HG03432 (cell line): ENCODE measurements around the gene LLGL2.

Source experiments
- ATAC-seq: cut with Tn5 transposase; IDR thresholded peaks from one replicate; pipeline ENCODE4 v1.9.1; 2021; ENCODE audit warnings: mild to moderate bottlenecking, moderate library complexity; ENCODE audit not compliant: unreplicated experiment

LLGL2 gene

GRCh38 chr17:75607086-75607485 lies 81.6 kb downstream of the LLGL2 start:
- ATAC-seq, result no peak

- no peak for ATAC-seq
Observed at GRCh38 chr17:75610103-75610984, 84.8 kb downstream of the LLGL2 start.

DNA sequence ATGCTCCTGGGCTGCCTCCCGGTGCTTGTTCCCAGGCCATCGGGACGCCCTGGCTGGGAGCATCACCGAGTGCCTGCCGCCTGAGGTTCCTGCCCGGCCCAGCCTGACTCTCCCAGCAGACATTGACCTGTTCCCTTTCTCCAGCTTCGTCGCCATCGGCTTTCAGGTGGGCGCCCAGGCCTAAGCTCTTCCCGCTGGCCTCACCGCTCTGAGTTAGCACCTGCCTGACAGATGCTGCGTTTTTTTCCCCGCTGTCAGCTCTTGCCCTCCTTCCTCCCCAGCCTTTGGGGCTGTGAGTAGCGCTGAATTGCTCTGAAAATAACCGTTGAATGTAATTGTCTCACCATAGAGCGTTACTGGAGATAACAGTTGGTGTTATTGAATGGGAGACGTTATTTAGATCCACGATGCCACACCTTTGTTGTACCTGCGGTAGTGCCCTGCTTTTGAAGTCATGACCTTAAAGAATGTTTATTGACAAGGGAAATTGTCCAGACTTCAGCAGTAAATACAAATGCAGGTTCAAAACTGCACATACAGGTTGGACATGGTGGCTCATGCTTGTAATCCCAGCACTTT lies 86.4 kb downstream of the LLGL2 start:
- ATAC-seq, result no peak

- no peak for ATAC-seq
Observed at GRCh38 chr17:75612906-75613626, 87.6 kb downstream of the LLGL2 start.

DNA sequence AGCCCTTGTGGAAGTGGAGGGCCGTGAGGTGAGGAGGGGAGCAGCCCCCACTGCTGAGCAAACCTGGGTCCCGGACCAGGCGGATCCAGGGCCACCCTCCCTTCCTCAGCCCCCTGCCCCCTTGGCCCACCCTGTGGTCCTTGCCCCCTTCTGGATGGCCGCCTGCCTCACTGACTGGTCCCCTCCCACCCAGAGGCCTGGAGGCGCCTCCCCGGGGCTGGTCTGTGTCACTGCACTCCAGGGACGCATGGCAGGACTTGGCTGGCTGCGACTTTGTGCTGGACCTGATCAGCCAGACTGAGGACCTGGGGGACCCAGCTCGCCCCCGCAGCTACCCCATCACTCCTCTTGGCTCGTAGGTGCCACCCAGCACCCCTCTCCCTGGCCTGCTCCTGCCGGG lies 88.5 kb downstream of the LLGL2 start:
- no peak for ATAC-seq

- ATAC-seq, result no peak
Observed at GRCh38 chr17:75614556-75615270, 89.2 kb downstream of the LLGL2 start.

DNA sequence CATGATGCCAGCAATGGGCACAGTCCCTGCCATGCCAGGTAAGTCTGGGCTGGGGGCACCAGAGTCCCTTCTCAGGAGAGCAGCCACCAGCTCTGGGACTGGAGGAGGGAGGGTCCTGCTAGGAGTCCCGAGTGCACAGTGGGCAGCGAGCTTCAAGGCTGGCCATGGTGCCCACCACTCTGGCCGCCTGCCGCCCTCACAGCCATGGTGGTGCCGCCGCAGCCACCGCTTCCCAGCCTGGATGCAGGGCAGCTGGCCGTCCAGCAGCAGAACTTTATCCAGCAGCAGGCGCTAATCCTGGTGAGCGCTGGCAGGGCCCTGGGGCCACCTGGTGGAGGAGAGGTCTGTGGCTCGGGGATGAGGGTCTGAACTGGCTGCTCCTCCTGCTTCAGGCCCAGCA lies 89.8 kb downstream of the LLGL2 start:
- no peak for ATAC-seq

DNA sequence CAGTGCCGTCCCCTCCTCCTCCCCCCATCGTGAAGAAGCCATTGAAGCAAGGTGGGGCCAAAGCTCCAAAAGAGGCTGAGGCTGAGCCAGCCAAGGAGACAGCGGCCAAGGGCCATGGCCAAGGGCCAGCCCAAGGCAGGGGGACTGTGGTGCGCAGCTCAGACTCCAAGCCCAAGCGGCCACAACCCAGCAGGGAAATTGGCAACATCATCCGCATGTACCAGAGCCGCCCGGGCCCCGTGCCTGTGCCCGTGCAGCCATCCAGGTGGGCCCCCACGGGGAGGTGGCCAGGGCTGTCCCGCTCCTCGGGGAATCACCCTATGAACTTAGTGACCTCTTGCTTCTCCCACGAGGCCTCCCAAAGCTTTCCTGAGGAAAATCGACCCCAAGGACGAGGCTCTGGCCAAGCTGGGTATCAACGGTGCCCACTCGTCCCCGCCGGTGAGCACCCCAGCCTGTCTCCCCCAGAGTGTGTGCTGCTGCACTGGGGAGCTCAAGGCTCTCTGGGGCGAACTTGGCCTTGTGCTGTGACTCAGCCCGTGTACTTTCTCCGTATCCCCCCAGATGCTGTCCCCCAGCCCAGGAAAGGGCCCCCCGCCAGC lies 91.1 kb downstream of the LLGL2 start:
- ATAC-seq, result no peak

GRCh38 chr17:75617218-75617617 lies 91.7 kb downstream of the LLGL2 start:
- no peak for ATAC-seq

DNA sequence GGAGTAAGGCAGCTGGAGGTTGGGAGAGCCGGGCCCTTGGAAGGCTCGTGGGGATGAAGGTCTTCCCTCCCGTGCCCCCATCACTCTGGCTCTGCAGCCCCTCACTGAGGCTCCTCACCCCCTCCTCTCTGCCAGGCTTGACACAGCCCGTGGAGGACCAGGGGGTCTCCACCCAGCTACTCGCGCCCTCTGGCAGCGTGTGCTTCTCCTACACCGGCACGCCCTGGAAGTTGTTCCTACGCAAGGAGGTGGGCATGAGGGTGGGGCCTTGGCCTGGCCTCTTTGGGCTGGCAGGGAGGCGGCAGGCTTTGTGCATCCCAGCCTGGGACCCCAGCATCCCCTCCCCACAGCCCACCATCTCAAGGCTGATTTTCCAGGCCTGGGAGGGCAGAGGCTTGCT lies 92.2 kb downstream of the LLGL2 start:
- no peak for ATAC-seq

DNA sequence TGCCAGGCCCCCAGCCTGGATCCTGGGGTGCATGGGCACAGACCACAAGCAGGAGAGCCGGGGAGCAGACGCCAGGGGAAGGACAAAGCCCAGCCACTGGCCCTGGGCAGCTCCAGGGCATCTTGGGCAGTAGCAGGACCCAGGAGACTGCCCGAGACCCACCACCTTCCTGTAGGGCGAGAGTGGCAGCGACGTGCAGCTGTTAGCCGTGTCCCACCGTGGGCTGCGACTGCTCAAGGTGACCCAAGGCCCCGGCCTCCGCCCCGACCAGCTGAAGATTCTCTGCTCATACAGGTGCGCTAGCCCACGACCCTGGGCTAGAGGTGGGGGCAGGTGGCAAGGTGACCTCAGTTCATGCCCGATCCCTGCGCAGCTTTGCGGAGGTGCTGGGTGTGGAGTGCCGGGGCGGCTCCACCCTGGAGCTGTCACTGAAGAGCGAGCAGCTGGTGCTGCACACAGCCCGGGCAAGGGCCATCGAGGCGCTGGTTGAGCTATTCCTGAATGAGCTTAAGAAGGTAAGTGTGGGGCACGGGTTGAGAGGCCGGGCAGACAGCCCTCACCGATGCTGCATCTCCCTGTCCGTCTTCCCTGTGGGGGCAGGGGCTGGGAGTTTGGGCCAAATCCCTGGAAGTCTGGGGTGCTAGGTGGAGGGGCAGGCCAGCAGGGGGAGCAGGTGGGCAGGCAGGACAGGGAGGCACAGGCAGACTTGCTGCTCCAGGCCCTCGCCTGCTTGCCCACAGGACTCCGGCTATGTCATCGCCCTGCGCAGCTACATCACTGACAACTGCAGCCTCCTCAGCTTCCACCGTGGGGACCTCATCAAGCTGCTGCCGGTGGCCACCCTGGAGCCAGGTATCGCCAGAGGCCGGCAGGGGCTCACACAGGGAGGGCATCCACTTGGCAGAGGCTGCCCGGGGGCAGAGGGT lies 94.3 kb downstream of the LLGL2 start:
- ATAC-seq, result no peak

- ATAC-seq, result no peak
Observed at GRCh38 chr17:75621489-75621888, 96.0 kb downstream of the LLGL2 start.

DNA sequence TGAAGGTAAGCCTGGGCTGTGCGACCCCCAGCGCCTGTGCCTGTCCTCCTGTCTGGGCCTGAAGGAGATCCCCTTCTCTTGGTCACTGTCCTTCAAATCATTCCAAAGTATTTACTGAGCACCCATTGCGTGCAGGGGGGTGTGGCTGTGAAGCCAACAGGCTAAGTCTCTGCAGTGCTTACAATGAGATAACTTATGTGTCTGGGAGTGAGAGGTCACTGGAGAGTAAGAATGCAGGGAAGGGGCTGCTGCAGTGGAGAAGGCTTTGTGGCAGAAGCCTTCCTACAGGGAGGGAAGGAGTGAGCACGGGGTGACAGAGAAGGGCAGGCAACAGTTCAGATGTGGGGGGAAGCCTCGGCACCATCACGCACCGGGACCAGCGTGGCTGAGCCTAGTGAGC lies 96.6 kb downstream of the LLGL2 start:
- no peak for ATAC-seq

DNA sequence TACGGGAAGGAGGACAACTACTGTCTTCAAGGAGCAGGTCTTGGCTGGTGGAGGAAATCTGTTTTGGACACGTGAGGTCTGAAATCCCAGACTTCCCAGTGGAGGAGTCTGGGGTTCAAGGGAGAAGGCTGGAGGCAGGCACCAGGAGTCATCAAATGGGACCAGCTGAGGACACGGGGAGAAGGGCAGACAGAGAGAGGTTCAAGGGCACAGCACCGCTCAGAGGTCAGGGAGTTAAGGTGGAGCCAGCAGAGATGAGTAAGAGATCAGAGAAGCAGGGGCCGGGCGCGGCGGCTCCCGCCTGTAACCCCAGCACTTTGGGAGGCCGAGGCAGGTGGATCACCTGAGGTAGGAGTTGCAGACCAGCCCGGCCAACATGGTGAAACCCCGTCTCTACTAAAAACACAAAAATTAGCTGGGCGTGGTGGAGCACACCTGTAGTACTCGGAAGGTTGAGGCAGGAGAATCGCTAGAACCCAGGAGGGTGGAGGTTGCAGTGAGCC lies 97.3 kb downstream of the LLGL2 start:
- ATAC-seq, result no peak

GRCh38 chr17:75623386-75623785 lies 97.9 kb downstream of the LLGL2 start:
- ATAC-seq, result no peak

DNA sequence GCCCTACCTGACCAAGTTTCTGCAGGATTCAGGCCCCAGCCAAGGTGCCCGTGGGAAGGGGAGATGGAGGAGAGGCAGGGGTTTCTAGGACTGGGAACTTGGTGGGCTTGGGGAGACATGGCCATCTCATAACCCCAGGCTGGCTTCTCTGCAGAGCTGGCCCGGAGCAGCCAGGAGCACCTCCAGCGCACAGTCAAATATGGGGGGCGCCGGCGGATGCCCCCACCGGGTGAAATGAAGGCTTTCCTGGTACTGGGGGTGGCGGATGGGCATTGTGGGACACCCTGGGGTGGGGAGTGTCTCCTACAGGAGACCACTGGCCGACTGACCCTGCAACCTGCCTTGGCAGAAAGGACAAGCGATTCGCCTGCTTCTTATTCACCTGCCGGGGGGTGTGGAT lies 98.5 kb downstream of the LLGL2 start:
- no peak for ATAC-seq
